Thyroid gland (tissue), 4 donors: ENCODE data around the gene GTPBP6. TPM values are rescaled to one million over a fixed set of nuclear protein-coding genes. Genes with fewer than 3 reads are reported as not detected.
A peak's percentile ranks its signal among the peaks of the same experiment; 100 is the strongest.

Experiments used
- DNase-seq, 2 donors: peaks; one replicate each; pipeline ENCODE4 v3.0.0-alpha.2; 2019
- H3K27ac ChIP-seq, 3 donors: fragments of 200-600 bp; sonication (generic); 1 replicate in 2 of 3; 2 replicates in 1 of 3; pipeline ENCODE4 v1.5.1; 2016 to 2019; ENCODE audit warnings: mild to moderate bottlenecking in 1 of 3, moderate library complexity in 1 of 3
- H3K27me3 ChIP-seq: fragments of 200-600 bp; sonication (generic); one replicate; pipeline ENCODE4 v1.5.1; 2019
- H3K36me3 ChIP-seq, 2 donors: fragments of 200-600 bp; sonication (generic); one replicate each; pipeline ENCODE4 v1.5.1; 2016 to 2019
- H3K4me1 ChIP-seq, 2 donors: fragments of 200-600 bp; sonication (generic); one replicate each; pipeline ENCODE4 v1.5.1; 2017 to 2019
- H3K4me3 ChIP-seq, 3 donors: fragments of 200-600 bp; sonication (generic); replicated peaks in 1 of 3; 1 replicate in 2 of 3; 2 replicates in 1 of 3; pipeline ENCODE4 v1.5.1; 2016; ENCODE audit warnings: mild to moderate bottlenecking in 1 of 3
- H3K9me3 ChIP-seq: fragments of 200-600 bp; sonication (generic); one replicate; pipeline ENCODE4 v1.5.1; 2017
- CTCF ChIP-seq, 6 experiments: fragments of 200-600 bp in 3 of 6; fragments of 450-650 bp in 3 of 6; sonication (generic) in 3 of 6; IDR thresholded peaks; one replicate each; pipeline ENCODE4 v1.5.1; 2016 to 2019; ENCODE audit warnings: antibody characterized with exemption in 6 of 6, mild to moderate bottlenecking in 2 of 6, inconsistent platforms in 1 of 6, moderate library complexity in 1 of 6
- POLR2A ChIP-seq, 2 donors: fragments of 450-650 bp; IDR thresholded peaks; one replicate each; pipeline ENCODE4 v1.6.1; 2017; ENCODE audit warnings: antibody characterized with exemption in 2 of 2, mild to moderate bottlenecking in 2 of 2, moderate library complexity in 1 of 2
- WGBS, 2 donors: methylation state at CpG; one replicate each; pipeline ENCODE4 v1.1.5; 2017; 5-methylcytosine and 5-hydroxymethylcytosine counted together
- intact Hi-C: fragments of 100-400 bp; cut with DNase I; formaldehyde crosslinking; loops from one replicate; pipeline ENCODE4 v1.15.1; 2023
- total RNA-seq, 4 donors: library from RNA; depleted of rRNA; stranded (reverse); fragments of >200 nt; gene quantifications; one replicate each; pipeline ENCODE4 v1.2.3, GENCODE V29; 2016

The GTPBP6 gene
- total RNA-seq, 4 donors from 2014 or later = 39.9 to 54.9 (median 47.9) TPM

- Histone ChIP-seq H3K36me3 (peaks cover under 1% of the 10 kb centered on the region in 2 donors), H3K27ac (peak overlapping the region in 1 of 3 donors; percentile 43), H3K27me3 (no peaks in the 10 kb centered on the region), H3K9me3 (no peaks in the 10 kb centered on the region), H3K4me1 (peaks cover 12 to 15% of the 10 kb centered on the region in 2 donors), H3K4me3 (peak overlapping the region; percentile 84 to 91 (median 84))
- peak in 1 of 2 donors; percentile 17 for DNase-seq
- intact Hi-C loops = no loop called here
- 6 to 7% methylated on average over 18 to 19 of the region's 24 CpGs for WGBS, 2 donors
- no peak for TF ChIP-seq CTCF (IDR thresholded peaks at IDR 0.05)
- TF ChIP-seq POLR2A (IDR thresholded peaks at IDR 0.05) = no peak
These were observed 1.7 kb upstream of the GTPBP6 start for GRCh38 chrX:320126-320783.

- TF ChIP-seq CTCF (IDR thresholded peaks at IDR 0.05) (no peak), POLR2A (IDR thresholded peaks at IDR 0.05) (no peak)
- no peaks in the 10 kb centered on the region for H3K27me3 ChIP-seq
- intact Hi-C loops = loop anchor here (5.0 kb wide), 1 partner anchor 68 kb away; the partner anchor contains the start of gene PPP2R3B
- peak overlapping the region; percentile 84 to 91 (median 84) for H3K4me3 ChIP-seq
- H3K36me3 ChIP-seq = peaks cover 4 to 7% of the 10 kb centered on the region in 2 donors
- H3K4me1 ChIP-seq = peaks cover 12 to 15% of the 10 kb centered on the region in 2 donors
- DNase-seq = peak in 1 of 2 donors; percentile 21
- peak overlapping the region in 2 of 3 donors; percentile 43 to 52 for H3K27ac ChIP-seq
- H3K9me3 ChIP-seq = no peaks in the 10 kb centered on the region
- 0% methylated on average over 3 of the region's 41 CpGs; no CpG with 5 or more reads in 1 of the 2 donors for WGBS, 2 donors
These were observed 1.1 kb upstream of the GTPBP6 start for GRCh38 chrX:319579-320125.

GRCh38 chrX:318068-318738 is 393 bp downstream of the GTPBP6 start:
- peak; percentile 99 for DNase-seq
- intact Hi-C loops = loop anchor here (5.0 kb wide), 1 partner anchor 69 kb away; the partner anchor contains the start of gene PPP2R3B
- Histone ChIP-seq H3K27me3 (no peaks in the 10 kb centered on the region), H3K36me3 (peaks cover 14 to 19% of the 10 kb centered on the region in 2 donors), H3K9me3 (no peaks in the 10 kb centered on the region), H3K4me3 (peak overlapping the region in 2 of 3 donors; percentile 73 to 75), H3K27ac (peak overlapping the region; percentile 78 to 95 (median 90)), H3K4me1 (peaks cover 12 to 15% of the 10 kb centered on the region in 2 donors)
- WGBS, 2 donors = 1 to 2% methylated on average over 35 to 46 of the region's 61 CpGs
- TF ChIP-seq CTCF (IDR thresholded peaks at IDR 0.05) = no peak
- peak in 1 of 2 donors; percentile 42 for TF ChIP-seq POLR2A (IDR thresholded peaks at IDR 0.05)

- Histone ChIP-seq H3K27me3 (no peaks in the 10 kb centered on the region), H3K4me3 (peak overlapping the region in 2 of 3 donors; percentile 12 to 73), H3K36me3 (peaks cover 20 to 25% of the 10 kb centered on the region in 2 donors), H3K27ac (no peak overlapping the region), H3K9me3 (no peaks in the 10 kb centered on the region), H3K4me1 (peaks cover 12 to 15% of the 10 kb centered on the region in 2 donors)
- no peak for TF ChIP-seq CTCF (IDR thresholded peaks at IDR 0.05)
- no peak for TF ChIP-seq POLR2A (IDR thresholded peaks at IDR 0.05)
- 51 to 60% methylated on average over 20 to 23 of the region's 28 CpGs for WGBS, 2 donors
- no peak for DNase-seq
- intact Hi-C loops = loop anchor here (5.0 kb wide), 1 partner anchor 70 kb away; the partner anchor contains the start of gene PPP2R3B
These were observed 1.1 kb downstream of the GTPBP6 start for GRCh38 chrX:317424-318067.
